Measurements from ENCODE around the gene AGO4. TPM values are rescaled to one million over a fixed set of nuclear protein-coding genes. Genes with fewer than 3 reads are reported as not detected.
"Not testable (repeated sequence)": the region's sequence is repeated elsewhere in the genome, so short reads cannot be mapped to it uniquely, and the experiment has no call there.

AGO4 gene
- total RNA-seq, 2 donors from 2014 or later = 3.9 to 6.5 TPM

GRCh38 chr1:35876988-35877387 lies 69.2 kb downstream of the AGO4 start:
- Mint-ChIP-seq H3K36me3 (no peaks in the 10 kb centered on the region), H3K27ac (no peak overlapping the region), H3K9me3 (no peaks in the 10 kb centered on the region)
- ATAC-seq (no peak), DNase-seq (ENCODE audit: low spot score in 2 of 2) (no peak)

DNA sequence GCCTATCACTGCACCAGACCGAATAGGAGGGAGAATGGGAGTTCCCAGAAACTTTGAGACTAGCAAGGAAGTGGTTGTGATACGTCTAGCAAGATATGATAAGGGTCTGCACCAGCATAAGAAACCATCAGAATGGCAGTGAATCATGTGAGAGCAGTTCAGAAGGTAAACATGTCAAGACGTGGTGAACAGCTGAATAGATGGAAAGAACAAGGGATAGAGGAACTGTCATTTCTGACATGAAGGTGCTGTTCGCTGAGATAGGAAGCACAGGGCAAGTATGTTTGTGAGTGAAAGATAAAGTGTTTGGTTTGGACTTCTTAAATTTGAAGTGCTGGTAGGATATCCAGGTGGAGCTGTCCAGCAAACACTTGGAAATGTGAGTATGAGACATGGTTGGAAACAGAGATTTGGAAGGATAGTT lies 74.0 kb downstream of the AGO4 start:
- DNase-seq (ENCODE audit: low spot score in 2 of 2) (no peak), ATAC-seq (no peak)
- H3K27ac Mint-ChIP-seq = peak overlapping the region in 1 of 2 donors; percentile 93
- peaks cover 5% of the 10 kb centered on the region in 2 donors for H3K36me3 Mint-ChIP-seq
- H3K9me3 Mint-ChIP-seq = no peaks in the 10 kb centered on the region

GRCh38 chr1:35882586-35882944 lies 74.7 kb downstream of the AGO4 start:
- H3K9me3 Mint-ChIP-seq = no peaks in the 10 kb centered on the region
- peak overlapping the region in 1 of 2 donors; percentile 93 for H3K27ac Mint-ChIP-seq
- DNase-seq (ENCODE audit: low spot score in 2 of 2) (no peak), ATAC-seq (no peak)
- peaks cover 5% of the 10 kb centered on the region in 2 donors for H3K36me3 Mint-ChIP-seq

GRCh38 chr1:35882945-35883634 lies 75.3 kb downstream of the AGO4 start, which contains the start of gene AGO1:
AGO1 (plus strand) TSS chr1:35883209; CDS start chr1:35883422, 213 bp downstream.
- DNase-seq (ENCODE audit: low spot score in 2 of 2) (peak; percentile 97 to 100), ATAC-seq (peak; percentile 90 to 93)
- peaks cover 5% of the 10 kb centered on the region in 2 donors for H3K36me3 Mint-ChIP-seq
- peak within 1 kb of the TSS; percentile 93 to 96 for H3K27ac Mint-ChIP-seq
- no peaks in the 10 kb centered on the region for H3K9me3 Mint-ChIP-seq

DNA sequence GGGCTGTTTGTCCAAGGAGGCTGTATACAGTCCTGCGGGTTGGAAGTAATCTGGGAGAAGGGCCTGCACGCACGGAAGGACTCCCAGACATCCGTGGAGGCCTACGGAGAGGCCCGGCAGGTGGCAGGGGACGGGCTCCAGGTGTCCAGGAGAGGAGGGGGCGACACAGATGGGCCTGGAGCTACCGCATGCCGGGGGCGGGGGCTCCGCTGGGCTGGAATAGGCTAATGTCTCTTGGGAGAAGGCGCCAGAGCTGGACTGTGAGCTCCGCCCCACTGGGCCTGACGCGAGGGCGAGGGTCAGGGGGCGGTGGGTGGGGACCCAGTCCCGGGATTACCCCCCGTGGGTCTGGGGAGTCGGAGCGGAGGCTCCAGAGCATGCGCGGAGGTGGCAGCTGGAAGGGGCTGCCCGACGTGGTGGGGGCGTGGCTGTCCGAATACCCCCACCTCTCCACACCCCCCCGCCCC lies 75.9 kb downstream of the AGO4 start:
- no peaks in the 10 kb centered on the region for H3K9me3 Mint-ChIP-seq
- peaks cover 5 to 9% of the 10 kb centered on the region in 2 donors for H3K36me3 Mint-ChIP-seq
- peak; percentile 28 to 39 for ATAC-seq

DNA sequence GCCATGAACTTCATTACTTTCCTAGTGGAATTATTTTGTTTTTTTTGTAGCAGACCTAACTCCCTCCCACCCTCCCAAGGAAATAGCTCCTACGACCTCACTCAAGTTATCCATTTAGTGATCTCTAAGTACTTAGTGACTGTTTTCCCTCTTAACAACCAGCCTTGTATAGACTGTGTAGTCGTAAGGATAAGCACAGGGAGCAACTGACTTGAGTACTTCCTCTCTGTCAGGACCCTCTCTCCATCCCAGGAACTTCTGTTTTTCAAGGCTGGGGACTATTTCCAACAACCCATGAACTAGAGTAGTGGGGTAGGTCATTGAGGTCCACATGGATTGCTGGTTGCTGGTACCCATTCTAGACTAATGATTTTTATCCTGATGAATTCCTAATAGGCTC lies 77.1 kb downstream of the AGO4 start:
- no peak overlapping the region for H3K27ac Mint-ChIP-seq
- no peak for DNase-seq (ENCODE audit: low spot score in 2 of 2)
- no peak for ATAC-seq
- no peaks in the 10 kb centered on the region for H3K9me3 Mint-ChIP-seq
- H3K36me3 Mint-ChIP-seq = peaks cover 5 to 10% of the 10 kb centered on the region in 2 donors

More for the DNA sequence above, 75.9 kb downstream of the AGO4 start:
- DNase-seq (ENCODE audit: low spot score in 2 of 2) = peak; percentile 42 to 67
- peak overlapping the region; percentile 93 to 96 for H3K27ac Mint-ChIP-seq

DNA sequence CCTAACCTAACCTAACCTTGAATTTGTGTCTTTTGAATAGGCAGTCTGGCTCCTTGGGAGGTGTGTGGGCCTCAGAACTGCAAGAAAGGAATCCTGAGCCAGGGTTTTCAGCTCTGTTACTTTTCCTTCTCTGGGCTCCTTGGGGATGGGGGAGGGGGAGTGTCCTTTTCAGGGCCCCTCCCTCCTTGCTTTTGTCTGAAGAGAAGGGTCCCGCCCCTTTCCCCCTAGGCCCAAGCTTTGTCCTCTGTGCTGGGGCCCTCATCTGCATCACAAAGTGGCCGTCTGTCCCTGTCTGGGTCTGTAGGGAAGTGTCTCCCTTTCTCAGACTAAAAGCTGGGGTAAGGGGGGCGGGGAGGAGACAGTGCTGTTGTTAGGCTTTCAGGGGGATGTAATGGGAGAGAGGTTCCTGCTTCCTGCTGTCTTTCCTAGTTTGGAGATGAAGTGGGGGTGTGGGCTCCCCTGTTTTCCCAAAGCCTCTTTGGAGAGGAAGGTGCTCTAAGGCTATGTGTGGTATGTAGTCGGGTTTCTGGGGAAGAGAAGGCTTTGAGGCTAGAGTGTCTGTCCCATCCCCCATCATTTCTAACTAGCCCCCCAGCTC lies 78.2 kb downstream of the AGO4 start:
- no peak for ATAC-seq
- Mint-ChIP-seq H3K36me3 (peaks cover 5 to 10% of the 10 kb centered on the region in 2 donors), H3K27ac (no peak overlapping the region), H3K9me3 (no peaks in the 10 kb centered on the region)
- no peak for DNase-seq (ENCODE audit: low spot score in 2 of 2)

GRCh38 chr1:35886577-35887431 lies 79.0 kb downstream of the AGO4 start:
- Mint-ChIP-seq H3K9me3 (no peaks in the 10 kb centered on the region), H3K36me3 (peaks cover 5 to 10% of the 10 kb centered on the region in 2 donors), H3K27ac (peak overlapping the region; percentile 26 to 27)
- DNase-seq (ENCODE audit: low spot score in 2 of 2) (no peak), ATAC-seq (no peak)

DNA sequence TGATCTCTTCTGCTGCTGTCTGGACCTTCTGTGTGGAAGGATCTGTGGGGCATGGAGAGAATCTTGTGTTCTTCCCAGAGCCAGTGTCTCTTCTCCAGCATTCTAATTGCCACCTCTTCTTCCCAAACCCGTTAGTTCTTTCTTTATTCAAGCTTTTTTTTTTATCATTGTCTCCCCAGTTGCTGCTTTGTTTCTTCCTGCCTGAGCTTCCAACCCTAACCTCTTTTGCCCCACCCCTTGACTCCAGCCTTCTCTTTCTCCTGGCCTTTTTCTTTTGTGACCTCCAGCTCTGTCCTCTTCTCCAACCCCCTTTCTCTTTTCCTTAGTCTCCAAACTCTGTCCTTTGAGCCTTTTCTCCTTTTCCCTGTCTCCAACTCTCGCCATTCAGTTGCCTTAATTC lies 79.7 kb downstream of the AGO4 start:
- ATAC-seq = no peak
- Mint-ChIP-seq H3K27ac (peak overlapping the region in 1 of 2 donors; percentile 27), H3K36me3 (peaks cover 5 to 10% of the 10 kb centered on the region in 2 donors), H3K9me3 (no peaks in the 10 kb centered on the region)
- no peak for DNase-seq (ENCODE audit: low spot score in 2 of 2)

GRCh38 chr1:35888255-35888654 lies 80.4 kb downstream of the AGO4 start:
- Mint-ChIP-seq H3K9me3 (no peaks in the 10 kb centered on the region), H3K27ac (no peak overlapping the region), H3K36me3 (peaks cover 3 to 8% of the 10 kb centered on the region in 2 donors)
- DNase-seq (ENCODE audit: low spot score in 2 of 2) (no peak), ATAC-seq (no peak)

- H3K9me3 Mint-ChIP-seq; ATAC-seq; DNase-seq (ENCODE audit: low spot score in 2 of 2); H3K27ac Mint-ChIP-seq; H3K36me3 Mint-ChIP-seq: not testable (repeated sequence)
Observed at GRCh38 chr1:35888981-35889380, 81.2 kb downstream of the AGO4 start.

DNA sequence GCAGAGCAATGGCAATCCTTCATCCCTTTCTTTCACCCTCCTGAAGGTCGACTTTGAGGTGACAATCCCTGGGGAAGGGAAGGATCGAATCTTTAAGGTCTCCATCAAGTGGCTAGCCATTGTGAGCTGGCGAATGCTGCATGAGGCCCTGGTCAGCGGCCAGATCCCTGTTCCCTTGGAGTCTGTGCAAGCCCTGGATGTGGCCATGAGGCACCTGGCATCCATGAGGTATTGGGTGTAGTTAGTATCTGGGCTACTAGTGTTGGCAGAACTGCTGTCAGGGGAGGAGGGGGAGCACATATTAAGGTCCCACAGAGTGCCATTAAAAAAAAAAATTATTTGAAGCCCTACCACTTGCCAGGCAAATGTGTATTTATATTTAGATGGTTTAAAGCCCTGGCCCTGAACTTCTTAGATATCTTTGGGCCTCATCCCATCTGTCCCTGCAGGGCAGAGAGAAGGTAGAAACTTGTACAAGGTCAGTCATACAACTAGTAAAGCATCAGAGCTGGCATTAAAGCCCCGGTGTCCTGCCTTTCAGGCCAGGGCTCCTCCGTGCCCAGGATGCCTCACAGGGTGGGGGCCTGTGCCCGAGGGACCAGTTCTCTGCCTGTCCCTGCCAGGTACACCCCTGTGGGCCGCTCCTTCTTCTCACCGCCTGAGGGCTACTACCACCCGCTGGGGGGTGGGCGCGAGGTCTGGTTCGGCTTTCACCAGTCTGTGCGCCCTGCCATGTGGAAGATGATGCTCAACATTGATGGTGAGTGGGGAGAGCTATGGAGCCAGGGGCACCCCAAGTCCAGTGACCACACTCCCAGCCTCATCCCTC lies 85.4 kb downstream of the AGO4 start:
- H3K9me3 Mint-ChIP-seq = no peaks in the 10 kb centered on the region
- H3K36me3 Mint-ChIP-seq = peaks cover 0 to 5% of the 10 kb centered on the region in 2 donors
- no peak for ATAC-seq
- DNase-seq (ENCODE audit: low spot score in 2 of 2) = no peak
- H3K27ac Mint-ChIP-seq = peak overlapping the region in 1 of 2 donors; percentile 46

GRCh38 chr1:35894183-35894582 lies 86.4 kb downstream of the AGO4 start:
- H3K9me3 Mint-ChIP-seq = no peaks in the 10 kb centered on the region
- ATAC-seq (peak in 1 of 2 donors; percentile 33), DNase-seq (ENCODE audit: low spot score in 2 of 2) (no peak)
- H3K27ac Mint-ChIP-seq = peak overlapping the region in 1 of 2 donors; percentile 92
- no peaks in the 10 kb centered on the region for H3K36me3 Mint-ChIP-seq

- ATAC-seq (no peak), DNase-seq (ENCODE audit: low spot score in 2 of 2) (no peak)
- H3K9me3 Mint-ChIP-seq = no peaks in the 10 kb centered on the region
- no peak overlapping the region for H3K27ac Mint-ChIP-seq
- no peaks in the 10 kb centered on the region for H3K36me3 Mint-ChIP-seq
Observed at GRCh38 chr1:35894656-35895055, 86.8 kb downstream of the AGO4 start.

DNA sequence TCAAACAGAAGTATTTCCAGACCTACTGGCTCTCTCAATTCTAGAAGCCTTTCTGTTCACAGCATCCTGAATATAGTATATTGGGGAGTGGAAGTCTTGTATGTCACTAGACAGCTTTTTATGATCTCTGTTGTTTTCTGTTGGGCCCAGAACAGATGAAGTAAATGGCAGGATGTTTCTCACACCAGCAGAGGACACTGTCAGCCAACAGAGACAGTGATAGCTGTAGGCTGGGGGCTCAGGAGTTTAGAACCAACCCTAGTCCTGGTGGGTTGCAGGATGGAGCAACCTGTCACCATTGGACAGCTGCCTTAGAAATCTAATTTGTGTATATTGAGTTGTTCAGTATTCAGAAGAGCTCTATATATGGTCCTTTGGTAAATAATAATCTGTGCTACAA lies 92.1 kb downstream of the AGO4 start:
- no peak overlapping the region for H3K27ac Mint-ChIP-seq
- no peaks in the 10 kb centered on the region for H3K9me3 Mint-ChIP-seq
- ATAC-seq (no peak), DNase-seq (ENCODE audit: low spot score in 2 of 2) (no peak)
- H3K36me3 Mint-ChIP-seq = peaks cover 0 to 10% of the 10 kb centered on the region in 2 donors

DNA sequence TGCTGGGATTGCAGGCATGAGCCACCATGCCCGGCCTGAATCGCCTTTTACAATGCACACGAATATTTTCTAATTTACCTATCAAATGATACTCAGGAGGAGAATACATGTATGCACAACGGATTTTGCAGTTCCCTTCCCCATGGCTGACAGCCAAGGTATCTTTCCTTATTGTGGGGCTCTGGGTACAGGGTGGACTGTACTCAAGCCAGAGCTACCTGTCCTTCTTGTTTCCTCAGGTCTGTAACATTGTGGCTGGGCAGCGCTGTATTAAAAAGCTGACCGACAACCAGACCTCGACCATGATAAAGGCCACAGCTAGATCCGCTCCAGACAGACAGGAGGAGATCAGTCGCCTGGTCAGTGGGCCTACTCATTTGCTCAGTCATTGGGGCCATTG lies 93.4 kb downstream of the AGO4 start:
- peaks cover 0 to 10% of the 10 kb centered on the region in 2 donors for H3K36me3 Mint-ChIP-seq
- no peaks in the 10 kb centered on the region for H3K9me3 Mint-ChIP-seq
- ATAC-seq (no peak), DNase-seq (ENCODE audit: low spot score in 2 of 2) (no peak)
- H3K27ac Mint-ChIP-seq = no peak overlapping the region
